Left ventricle myocardium inferior (tissue), 1 donor: Measurements from ENCODE around the gene RAPGEF3. TPM values are rescaled to one million over a fixed set of nuclear protein-coding genes. Genes with fewer than 3 reads are reported as not detected.

Experiments used
- DNase-seq: peaks from one replicate; pipeline ENCODE4 v3.0.0-alpha.2; 2020
- H3K27ac ChIP-seq: fragments of 200-600 bp; replicated peaks from 2 replicates; pipeline ENCODE4 v1.8.0; 2021
- H3K27me3 ChIP-seq: fragments of 200-600 bp; 2 replicates; pipeline ENCODE4 v1.8.0; 2021; ENCODE audit warnings: low read depth
- H3K36me3 ChIP-seq: fragments of 200-600 bp; 2 replicates; pipeline ENCODE4 v1.8.0; 2021
- H3K4me1 ChIP-seq: fragments of 200-600 bp; 2 replicates; pipeline ENCODE4 v1.8.0; 2021
- H3K4me3 ChIP-seq: fragments of 200-600 bp; 2 replicates; pipeline ENCODE4 v1.8.0; 2021; ENCODE audit warnings: mild to moderate bottlenecking, moderate library complexity
- H3K9me3 ChIP-seq: fragments of 200-600 bp; replicated peaks from 2 replicates; pipeline ENCODE4 v1.8.0; 2021
- intact Hi-C: fragments of 100-400 bp; cut with micrococcal nuclease; formaldehyde crosslinking; loops from one replicate; pipeline ENCODE4 v1.11.0; 2022
- total RNA-seq: library from RNA; stranded (reverse); fragmentation: NEBNext Ultra II Directional; extraction: Animal tissue kit (Norgen Biotek cat#: 25700); gene quantifications from one replicate; pipeline ENCODE4 v1.2.1, GENCODE V29; 2021
- TF ChIP-seq, protein P1 (sequence below): fragments of 200-600 bp; IDR thresholded peaks from 2 replicates; pipeline ENCODE4 v1.8.0; 2021; ENCODE audit warnings: antibody characterized with exemption, mild to moderate bottlenecking, borderline replicate concordance
- donor health status: DM: no; HTN: yes; CAD: no; lungs with severe emphysema.

Gene RAPGEF3
- total RNA-seq, 1 donor from 2014 or later: 34.8 TPM

DNA sequence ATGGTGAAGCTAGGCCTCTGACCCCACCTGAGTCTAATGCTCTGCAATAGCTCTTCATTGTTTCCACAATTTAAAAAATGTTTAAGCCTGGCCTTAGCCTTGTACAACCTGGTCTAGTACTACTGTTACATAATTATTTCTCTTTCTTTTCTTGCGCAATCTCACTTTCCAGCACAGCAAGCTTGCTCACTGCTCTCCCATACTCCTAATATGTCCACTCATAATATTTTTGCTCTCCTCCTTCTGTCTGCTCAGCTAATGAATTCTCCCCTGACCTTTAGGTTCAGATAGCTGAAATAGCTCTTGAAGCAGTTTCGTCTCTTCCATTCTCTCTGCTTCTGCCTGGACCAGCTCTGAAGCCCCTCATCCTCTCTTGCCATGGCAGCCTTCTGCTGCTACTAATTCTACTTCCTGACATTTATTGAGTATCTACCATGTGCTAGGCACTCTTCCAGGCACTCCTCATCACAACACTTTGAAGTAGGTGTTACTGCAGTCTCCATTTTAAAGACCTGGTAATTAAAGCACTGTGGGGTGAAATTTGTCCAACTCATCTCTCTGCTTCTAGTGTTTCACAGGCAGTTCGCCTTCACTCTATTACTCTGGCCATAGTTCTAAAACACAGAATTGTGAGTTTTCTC lies 11.5 kb upstream of the RAPGEF3 start:
- Histone ChIP-seq H3K27me3 (no peaks in the 10 kb centered on the region), H3K4me1 (peaks cover 64% of the 10 kb centered on the region), H3K4me3 (no peak overlapping the region), H3K27ac (no peak overlapping the region), H3K9me3 (no peaks in the 10 kb centered on the region), H3K36me3 (no peaks in the 10 kb centered on the region)
- DNase-seq: no peak
- intact Hi-C loops: loop anchor here (10.0 kb wide), 1 partner anchor 65 kb away; no protein-coding TSS in a partner anchor
- TF ChIP-seq, protein P1, sequence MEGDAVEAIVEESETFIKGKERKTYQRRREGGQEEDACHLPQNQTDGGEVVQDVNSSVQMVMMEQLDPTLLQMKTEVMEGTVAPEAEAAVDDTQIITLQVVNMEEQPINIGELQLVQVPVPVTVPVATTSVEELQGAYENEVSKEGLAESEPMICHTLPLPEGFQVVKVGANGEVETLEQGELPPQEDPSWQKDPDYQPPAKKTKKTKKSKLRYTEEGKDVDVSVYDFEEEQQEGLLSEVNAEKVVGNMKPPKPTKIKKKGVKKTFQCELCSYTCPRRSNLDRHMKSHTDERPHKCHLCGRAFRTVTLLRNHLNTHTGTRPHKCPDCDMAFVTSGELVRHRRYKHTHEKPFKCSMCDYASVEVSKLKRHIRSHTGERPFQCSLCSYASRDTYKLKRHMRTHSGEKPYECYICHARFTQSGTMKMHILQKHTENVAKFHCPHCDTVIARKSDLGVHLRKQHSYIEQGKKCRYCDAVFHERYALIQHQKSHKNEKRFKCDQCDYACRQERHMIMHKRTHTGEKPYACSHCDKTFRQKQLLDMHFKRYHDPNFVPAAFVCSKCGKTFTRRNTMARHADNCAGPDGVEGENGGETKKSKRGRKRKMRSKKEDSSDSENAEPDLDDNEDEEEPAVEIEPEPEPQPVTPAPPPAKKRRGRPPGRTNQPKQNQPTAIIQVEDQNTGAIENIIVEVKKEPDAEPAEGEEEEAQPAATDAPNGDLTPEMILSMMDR: no peak

DNA sequence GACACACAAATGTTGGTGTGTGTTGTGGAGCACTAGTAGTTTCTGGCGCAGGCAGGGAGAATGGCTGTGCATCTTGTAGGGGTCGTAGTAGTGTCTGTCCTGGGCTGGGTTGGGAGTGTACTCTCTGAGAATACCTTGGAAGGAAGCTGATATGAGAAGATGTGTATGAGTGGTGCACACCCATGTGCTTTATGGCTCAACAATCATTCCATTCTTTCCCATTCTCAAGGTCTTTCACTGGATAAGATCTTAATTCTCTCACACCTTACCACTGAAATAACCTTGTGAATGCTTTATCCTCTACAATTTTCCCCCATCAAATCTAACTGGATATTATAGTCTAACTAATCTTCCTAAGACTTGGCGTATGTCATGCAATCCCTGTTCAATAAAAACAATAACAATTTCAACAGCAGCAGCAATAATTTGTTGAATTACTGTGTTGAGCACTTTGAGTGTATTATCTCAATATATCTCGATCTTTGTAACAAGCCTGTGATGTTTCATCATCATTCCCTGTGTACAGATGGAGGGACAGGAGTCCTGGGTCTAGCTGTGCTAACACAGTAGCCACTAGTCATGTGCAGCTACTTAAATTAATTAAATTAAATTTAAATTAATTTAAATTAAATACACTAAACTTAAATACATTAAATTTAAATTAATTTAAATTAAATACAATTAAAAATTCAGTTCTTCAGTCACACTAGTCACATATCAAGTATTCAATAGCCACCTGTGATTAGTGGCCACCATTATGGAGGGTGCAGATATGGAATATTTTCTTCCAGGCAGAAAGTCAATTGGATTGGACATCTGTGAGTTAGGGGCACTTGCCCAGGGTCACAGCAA lies 10.8 kb upstream of the RAPGEF3 start:
- H3K4me3 ChIP-seq: no peak overlapping the region
- H3K9me3 ChIP-seq: no peaks in the 10 kb centered on the region
- intact Hi-C loops: loop anchor here (5.0 to 10.0 kb wide), 2 partner anchors 52 to 65 kb away; no protein-coding TSS in a partner anchor
- no peak overlapping the region for H3K27ac ChIP-seq
- no peaks in the 10 kb centered on the region for H3K36me3 ChIP-seq
- TF ChIP-seq, protein P1: no peak
- H3K4me1 ChIP-seq: peaks cover 59% of the 10 kb centered on the region
- no peak for DNase-seq
- H3K27me3 ChIP-seq: no peaks in the 10 kb centered on the region

DNA sequence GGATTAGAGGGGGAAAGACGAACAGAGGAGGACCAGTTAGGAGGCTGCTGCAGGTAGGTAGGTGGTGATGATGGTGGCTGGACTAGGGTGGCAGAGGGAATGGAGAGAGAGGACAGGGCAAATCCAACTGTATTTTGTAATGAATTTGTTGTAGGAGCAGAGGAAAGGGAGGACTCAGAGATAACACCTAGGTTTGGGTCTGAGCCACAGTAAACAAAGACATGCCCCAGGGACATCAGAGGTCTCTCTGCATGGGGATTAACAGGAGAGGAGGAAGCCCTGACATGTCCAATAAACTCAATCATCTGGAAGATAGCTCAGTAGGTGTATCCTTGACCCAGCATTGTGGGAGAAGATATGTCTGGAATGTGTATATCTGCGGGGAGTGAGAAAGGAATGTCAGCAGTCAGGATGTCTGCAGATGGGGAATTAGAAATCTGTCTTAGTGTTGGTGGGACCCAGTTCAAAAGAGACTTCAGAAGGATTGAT lies 9.7 kb upstream of the RAPGEF3 start:
- intact Hi-C loops: loop anchor here (5.0 kb wide), 1 partner anchor 51 kb away; no protein-coding TSS in a partner anchor
- no peak for DNase-seq
- TF ChIP-seq, protein P1: no peak
- Histone ChIP-seq H3K4me3 (no peak overlapping the region), H3K36me3 (no peaks in the 10 kb centered on the region), H3K27ac (no peak overlapping the region), H3K9me3 (no peaks in the 10 kb centered on the region), H3K4me1 (peaks cover 54% of the 10 kb centered on the region), H3K27me3 (no peaks in the 10 kb centered on the region)

DNA sequence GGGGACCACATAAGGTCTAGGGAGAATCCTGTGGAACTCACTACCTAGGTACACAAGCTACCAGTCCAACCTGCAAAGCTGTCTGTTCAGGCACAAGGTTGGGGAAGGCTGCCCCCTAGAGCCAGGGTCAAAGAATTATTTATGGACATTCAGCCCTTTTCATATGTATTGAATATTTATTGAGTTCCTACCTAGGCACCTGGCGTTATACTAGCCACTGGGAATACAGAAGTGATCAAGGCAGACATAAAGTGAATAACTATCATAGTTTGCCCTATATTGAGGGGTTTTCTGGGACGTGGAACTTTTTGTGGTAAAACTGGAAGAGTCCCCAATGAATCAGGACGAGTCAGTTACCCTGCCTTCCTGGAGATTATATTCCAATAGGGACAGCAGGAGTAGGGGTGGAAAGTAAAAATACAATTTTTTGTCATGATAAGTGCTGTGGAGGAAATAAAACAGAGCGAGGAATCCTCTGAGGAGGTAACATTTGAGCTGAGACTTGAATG lies 8.6 kb upstream of the RAPGEF3 start:
- Histone ChIP-seq H3K9me3 (no peaks in the 10 kb centered on the region), H3K27ac (no peak overlapping the region), H3K4me3 (no peak overlapping the region), H3K27me3 (no peaks in the 10 kb centered on the region), H3K4me1 (peaks cover 55% of the 10 kb centered on the region), H3K36me3 (no peaks in the 10 kb centered on the region)
- intact Hi-C loops: loop anchor here (5.0 kb wide), 1 partner anchor 50 kb away; no protein-coding TSS in a partner anchor
- DNase-seq: no peak
- TF ChIP-seq, protein P1: peak; percentile 76

GRCh38 chr12:47766502-47767215 lies 8.0 kb upstream of the RAPGEF3 start:
- TF ChIP-seq, protein P1: no peak
- Histone ChIP-seq H3K27ac (no peak overlapping the region), H3K36me3 (no peaks in the 10 kb centered on the region), H3K4me3 (no peak overlapping the region), H3K27me3 (no peaks in the 10 kb centered on the region), H3K4me1 (peaks cover 56% of the 10 kb centered on the region), H3K9me3 (no peaks in the 10 kb centered on the region)
- intact Hi-C loops: loop anchor here (5.0 kb wide), 1 partner anchor 49 kb away; no protein-coding TSS in a partner anchor
- DNase-seq: no peak
